GM12892 (cell line): Measurements from ENCODE around the gene RAB43.

ENCODE experiments used
- POLR2A ChIP-seq: IDR thresholded peaks from 2 replicates; pipeline ENCODE4 v1.6.1; 2011; ENCODE audit warnings: low read depth, low read length, control low read depth
- POLR2AphosphoS5 ChIP-seq: IDR thresholded peaks from 2 replicates; pipeline ENCODE4 v1.6.1; 2011; ENCODE audit warnings: low read depth, low read length, control low read depth

DNA sequence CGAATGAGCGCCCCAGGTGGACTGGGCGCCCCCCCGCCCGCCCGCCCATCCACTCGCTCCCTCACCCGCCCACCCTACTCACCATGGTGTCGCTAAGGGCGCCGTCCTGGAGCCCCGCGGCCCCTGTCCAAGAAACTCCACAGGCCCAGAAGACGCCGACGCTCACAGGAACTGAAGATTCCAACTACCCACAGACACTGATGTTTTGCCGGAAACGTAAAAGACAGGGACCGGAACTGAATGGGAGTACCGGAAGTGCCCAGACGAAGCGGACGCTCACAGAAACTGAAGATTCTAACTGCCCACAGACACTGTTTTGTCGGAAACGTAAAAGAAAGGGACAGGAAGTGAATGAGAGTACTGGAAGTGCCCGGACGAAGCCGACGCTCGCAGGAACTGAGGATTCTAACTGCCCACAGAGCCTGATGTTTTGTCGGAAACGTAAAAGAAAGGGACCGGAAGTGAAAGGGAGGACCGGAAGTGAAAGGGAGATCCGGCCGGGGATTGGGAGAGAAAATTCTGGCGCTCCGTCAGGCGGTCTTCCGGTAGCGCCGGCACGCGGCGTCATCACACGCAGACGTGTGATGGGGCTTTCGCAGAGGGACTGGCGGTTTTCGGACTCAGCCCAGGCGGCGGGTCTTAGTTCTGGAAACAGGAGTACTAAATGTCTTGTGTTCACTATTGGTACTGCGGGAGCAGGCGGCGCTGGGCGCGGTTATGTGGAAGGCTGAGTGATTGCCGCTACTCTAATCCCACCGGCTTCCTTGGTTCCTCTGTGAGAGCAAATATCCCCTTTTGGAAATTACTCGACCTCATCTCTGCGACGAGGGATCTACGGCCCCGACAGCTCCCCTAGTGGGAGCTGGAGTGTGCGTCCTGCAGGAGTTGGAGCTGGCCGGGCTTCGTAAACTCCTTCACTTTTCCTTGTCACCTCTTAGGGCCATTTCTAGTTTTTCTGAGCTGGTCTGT, 39.6 kb upstream of the RAB43 start, which contains the start of gene ISY1:
- TF ChIP-seq POLR2AphosphoS5 (peak; percentile 95), POLR2A (peak; percentile 96)
